ENCODE data around the gene REXO1.
A peak's percentile ranks its signal among the peaks of the same experiment; 100 is the strongest.

The REXO1 gene

GRCh38 chr19:1783874-1784273 lies 64.4 kb downstream of the REXO1 start:
- no peak for DNase-seq

GRCh38 chr19:1783354-1783753 lies 64.9 kb downstream of the REXO1 start:
- no peak for DNase-seq

- DNase-seq: no peak
These were observed 65.8 kb downstream of the REXO1 start for GRCh38 chr19:1782521-1782920.

GRCh38 chr19:1780272-1780958 lies 67.9 kb downstream of the REXO1 start:
- no peak for DNase-seq

GRCh38 chr19:1779574-1779973 lies 68.7 kb downstream of the REXO1 start:
- DNase-seq: no peak

- no peak for DNase-seq
These were observed 71.1 kb downstream of the REXO1 start for GRCh38 chr19:1777149-1777548.

- no peak for DNase-seq
These were observed 71.6 kb downstream of the REXO1 start for GRCh38 chr19:1776606-1777147.

GRCh38 chr19:1775951-1776605 lies 72.2 kb downstream of the REXO1 start:
- DNase-seq: no peak

- peak; percentile 81 for DNase-seq
These were observed 73.1 kb downstream of the REXO1 start for GRCh38 chr19:1774989-1775772.

GRCh38 chr19:1773184-1773583 lies 75.1 kb downstream of the REXO1 start:
- no peak for DNase-seq

GRCh38 chr19:1770866-1771576 lies 77.3 kb downstream of the REXO1 start:
- no peak for DNase-seq

GRCh38 chr19:1769645-1769985 lies 78.7 kb downstream of the REXO1 start:
- DNase-seq: no peak

GRCh38 chr19:1768918-1769644 lies 79.2 kb downstream of the REXO1 start:
- no peak for DNase-seq

- peak; percentile 69 for DNase-seq
These were observed 80.0 kb downstream of the REXO1 start for GRCh38 chr19:1768248-1768647.

GRCh38 chr19:1767464-1767933 lies 80.8 kb downstream of the REXO1 start:
- DNase-seq: no peak

GRCh38 chr19:1766800-1767352 lies 81.4 kb downstream of the REXO1 start:
- DNase-seq: no peak

GRCh38 chr19:1765904-1766799 lies 82.1 kb downstream of the REXO1 start:
- no peak for DNase-seq
